ENCODE results near the gene CCDC191.

DNA sequence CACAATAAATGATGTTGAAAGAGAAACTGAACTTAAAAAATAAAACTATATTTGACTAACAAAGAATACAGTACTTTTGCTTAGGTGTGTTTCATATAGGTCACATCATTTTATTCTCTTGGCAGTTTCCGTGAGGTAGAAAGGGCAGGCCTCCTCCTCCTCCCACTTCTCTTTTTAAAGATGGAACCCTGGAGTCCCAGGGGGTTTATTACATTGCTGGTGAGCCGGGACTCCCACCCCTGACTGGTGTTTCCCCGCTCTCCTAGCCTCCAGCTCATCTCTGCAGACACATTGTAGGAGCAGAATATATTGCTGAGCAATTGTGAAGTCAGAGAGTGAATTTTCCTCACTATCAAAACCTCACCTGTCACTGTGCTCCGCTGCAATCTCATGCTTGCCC, 78.5 kb downstream of the CCDC191 start:
- no peak for TF ChIP-seq CTCF (IDR thresholded peaks at IDR 0.05; ENCODE audit: borderline replicate concordance, extremely low read depth, low read length, poor library complexity, severe bottlenecking)
- TF ChIP-seq EZH2 (IDR thresholded peaks at IDR 0.05; ENCODE audit: borderline replicate concordance, low read depth, low read length, severe bottlenecking) = no peak
